GM19372 (cell line): Measurements from ENCODE around the gene KCNH4.
"Not testable (repeated sequence)": the region's sequence is repeated elsewhere in the genome, so short reads cannot be mapped to it uniquely, and the experiment has no call there.

Experiments used
- ATAC-seq: cut with Tn5 transposase; IDR thresholded peaks from one replicate; pipeline ENCODE4 v1.9.1; 2021; ENCODE audit warnings: mild to moderate bottlenecking, low read depth, moderate library complexity; ENCODE audit not compliant: unreplicated experiment

The KCNH4 gene

DNA sequence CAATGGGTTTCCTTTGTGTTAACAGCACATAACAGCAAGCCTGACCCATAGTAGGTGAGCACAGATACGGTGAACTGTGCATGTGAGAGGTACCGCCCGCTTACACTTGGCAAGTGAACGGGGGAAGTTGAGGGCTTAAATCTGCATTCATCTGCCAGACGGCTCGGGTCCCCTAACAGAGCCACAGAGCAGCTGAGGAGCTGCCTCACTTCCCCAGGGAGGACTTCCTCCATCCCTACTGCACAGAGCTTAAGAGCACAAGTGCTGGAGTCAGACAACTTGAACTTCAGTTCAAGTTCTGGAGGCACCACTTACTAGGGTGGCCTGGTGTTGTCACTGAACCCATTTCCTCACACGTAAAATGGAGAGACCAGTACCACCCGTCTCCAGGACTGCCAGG is 39.6 kb downstream of the KCNH4 start:
- no peak for ATAC-seq

DNA sequence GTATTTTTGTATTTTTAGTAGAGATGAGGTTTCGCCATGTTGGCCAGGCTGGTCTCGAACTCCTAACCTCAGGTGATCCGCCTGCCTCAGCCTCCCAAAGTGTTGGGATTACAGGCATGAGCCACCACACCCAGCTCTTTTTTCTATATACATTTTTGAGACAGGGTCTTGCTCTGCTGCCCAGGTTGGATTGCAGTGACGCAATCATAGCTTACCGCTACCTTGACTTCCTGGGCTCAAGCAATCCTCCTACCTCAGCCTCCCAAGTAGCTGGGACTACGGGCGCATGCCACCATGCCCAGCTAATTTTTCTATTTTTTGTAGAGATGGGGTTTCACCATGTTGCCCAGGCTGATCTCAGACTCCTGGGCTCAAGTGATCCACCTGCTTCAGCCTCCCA is 40.3 kb downstream of the KCNH4 start:
- ATAC-seq: not testable (repeated sequence)

DNA sequence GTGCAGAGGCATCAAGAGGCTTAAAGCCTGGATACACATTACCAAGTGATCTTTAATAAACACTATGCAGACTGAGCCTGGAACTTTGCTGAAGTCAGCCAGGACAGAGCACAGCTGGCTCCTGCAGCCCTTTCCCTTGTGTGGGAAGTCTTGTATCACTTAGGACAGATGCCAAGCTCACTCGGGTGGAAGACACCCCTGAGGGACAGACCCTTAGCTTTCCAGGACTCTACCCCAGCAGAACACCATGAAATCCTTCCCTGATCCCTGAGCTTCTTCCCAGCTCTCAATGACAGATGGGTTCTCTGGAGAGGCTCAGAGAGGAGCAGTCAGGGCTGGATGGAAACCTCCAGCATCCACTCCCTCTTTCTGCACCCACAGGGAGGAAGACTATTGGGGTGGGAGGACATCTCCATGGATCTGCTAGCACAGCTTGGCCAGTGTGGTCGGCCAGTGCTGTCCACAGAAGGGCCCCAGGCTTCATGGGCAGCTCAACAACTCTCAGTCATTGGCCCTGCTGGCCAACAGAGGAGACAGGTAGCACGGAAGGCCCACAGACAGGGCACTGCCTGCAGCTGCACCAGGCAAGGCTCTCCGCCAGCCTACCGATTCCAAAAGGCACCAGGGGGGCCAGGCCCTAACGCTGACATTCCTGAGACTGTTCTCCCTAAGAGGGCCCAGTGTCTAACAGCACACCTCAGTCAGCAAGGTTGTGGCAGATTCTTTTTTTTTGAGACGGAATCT is 42.0 kb downstream of the KCNH4 start:
- ATAC-seq: no peak

DNA sequence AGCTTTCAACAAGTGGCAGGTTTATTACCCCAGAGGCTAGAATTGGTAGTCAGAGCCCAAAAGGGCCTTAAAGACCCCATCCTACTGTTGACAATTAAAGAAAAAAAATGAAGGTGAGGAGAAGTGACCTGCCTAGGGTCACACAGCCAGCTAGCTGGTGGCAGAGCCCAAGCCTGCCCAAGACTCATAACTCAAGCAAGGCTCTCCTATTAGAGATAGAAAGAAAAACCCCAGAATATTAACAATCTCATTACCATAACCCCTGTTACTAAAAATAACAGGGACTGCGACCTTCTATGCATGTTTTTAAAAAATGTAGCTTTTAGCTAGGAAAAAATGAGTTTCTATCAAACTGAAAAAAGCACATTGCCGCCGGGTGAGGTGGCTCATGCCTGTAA is 44.3 kb downstream of the KCNH4 start:
- ATAC-seq: no peak

DNA sequence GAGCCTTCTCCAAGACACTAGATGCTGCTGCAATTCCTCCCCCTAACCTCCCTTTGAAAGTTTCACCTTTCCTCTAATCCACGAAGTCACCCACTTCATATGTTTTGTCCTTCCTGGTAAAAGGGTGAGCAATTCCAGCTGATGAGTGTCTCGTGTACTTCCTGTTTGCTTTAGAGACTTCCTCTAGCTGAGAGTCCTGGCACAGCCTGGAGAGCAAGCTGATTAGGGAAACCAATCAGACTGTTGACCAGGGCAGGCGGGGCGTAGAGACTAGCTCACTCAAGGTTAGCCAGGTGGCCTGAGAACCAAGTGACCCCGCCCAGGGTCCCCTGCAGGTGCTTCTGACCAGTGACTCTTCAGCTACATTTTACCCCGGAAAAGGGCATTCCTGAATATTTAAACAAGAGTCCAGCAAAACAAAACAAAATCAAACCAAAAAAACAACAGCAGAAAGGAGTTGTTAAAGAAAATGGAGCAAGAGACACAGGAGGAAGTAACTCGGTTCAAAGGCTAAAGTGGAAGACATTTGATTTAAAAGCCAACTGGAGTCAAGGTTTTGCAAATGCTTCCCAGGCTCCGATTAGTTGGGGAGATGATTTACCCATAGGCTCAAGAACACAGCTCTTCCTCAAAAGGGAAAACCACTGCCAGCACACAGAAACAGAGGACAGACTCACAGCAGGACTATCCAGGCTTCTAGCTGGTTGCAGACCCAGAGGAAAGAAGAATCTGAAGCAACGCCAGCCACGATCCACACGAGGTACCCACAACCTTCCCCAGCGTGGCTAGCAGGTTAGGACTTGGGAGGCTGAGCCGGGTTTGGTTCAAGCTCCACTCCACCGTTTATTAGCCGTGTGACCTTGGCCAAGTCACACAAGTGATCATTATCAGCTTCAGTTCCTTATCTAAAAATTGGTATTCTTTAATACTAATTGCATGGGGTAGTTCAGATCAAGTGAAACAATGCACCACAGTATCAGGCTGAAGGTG is 45.0 kb downstream of the KCNH4 start:
- no peak for ATAC-seq

DNA sequence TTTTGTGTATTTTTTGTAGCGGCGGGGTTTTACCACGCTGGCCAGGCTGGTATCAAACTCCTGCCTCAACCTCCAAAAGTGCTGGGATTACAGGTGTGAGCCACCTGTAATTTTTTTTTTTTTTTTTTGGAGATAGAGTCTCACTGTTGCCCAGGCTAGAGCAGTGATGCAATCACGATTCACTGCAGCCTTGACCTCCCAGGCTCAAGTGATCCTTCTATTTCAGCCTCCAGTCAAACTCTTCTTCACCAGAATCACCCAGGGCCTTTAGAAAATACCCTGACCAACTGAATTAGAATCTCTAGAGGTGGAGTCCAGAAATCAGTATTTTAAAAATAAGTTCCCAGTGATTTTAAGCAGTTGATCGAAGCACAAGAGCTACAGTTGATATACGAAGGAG is 45.8 kb downstream of the KCNH4 start:
- ATAC-seq: no peak

DNA sequence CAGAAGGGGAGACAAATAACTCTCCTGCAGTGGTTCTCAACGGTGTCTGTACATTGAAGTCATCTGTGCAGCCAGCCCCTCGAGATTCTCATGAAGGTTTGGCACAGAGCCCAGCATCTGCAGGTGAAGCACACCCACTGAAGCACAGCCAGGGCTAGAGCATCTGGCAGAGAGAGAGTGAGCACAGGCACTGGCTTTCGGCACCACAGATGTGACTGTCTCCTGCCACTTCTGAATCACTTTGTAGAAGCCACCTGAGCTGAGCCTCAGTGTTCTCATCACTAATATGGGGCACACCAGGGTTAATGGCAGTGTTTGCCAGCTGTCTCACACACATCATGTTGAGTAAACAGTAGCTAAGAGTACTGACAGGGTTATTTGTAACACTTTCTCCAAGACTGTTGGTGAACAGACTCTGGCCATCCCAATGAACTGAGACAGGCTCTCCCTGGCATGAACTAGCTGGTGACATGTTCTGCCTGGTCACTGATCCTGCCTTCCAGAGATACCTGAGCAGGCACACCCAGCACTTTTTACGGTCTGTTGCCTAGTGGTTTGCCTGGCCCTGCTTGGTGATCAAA is 47.4 kb downstream of the KCNH4 start:
- ATAC-seq: no peak

DNA sequence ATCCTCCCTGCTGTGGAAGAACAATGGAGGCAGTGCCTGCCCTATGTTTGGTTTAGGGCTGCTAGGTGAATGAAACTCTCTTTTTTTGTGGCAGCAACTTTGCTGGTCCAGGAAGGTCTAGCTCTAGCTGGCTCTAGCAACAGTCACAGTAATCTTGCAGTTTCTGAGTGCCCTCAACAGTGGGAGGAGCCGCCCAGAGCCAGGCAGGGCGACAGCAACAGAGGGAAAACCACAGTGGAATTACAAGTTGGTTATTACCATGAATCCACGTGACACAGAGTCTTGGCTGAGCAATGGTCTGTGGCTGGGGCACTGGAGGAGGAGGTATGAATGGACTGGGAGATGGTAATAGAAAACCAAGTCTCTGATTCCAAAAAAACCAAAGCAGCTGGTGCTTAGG is 48.0 kb downstream of the KCNH4 start:
- ATAC-seq: no peak

DNA sequence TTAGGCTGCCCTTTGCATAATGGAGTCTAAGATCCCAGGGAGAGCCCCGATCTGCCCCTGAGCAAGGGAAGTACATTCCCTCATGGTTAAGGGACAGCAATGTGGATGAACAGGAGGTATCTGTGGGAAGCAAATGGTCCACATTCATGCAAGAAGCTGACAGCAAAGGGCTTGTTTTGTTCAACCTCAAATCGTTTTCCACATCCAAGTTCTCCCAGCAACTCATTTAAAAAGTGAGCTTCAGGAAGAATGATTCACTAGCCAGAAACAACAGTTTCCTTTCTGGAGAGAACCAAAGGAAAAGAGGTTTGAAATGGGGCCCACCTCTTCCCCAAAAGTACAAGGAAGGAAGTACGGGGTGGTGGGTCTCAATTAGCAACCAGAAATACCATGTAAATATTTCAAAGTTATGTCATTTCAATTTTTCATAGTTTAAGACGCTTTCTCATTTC is 48.9 kb downstream of the KCNH4 start:
- no peak for ATAC-seq

DNA sequence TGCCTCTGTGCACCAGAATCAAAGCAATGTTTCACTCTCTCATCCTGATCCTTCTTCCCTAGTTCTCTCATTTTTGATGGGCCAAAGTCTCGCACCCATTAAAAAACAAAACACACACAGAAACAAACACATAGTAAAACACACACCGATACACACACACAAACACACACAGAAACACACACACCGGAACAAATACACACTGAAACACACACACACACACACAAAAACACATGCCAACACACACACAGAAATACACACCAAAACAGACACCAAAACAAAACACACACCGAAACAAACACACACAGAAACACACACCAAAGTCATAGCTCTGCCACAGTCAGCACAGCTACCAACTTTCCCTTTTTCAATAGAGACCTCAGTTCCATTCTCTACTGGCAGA is 49.7 kb downstream of the KCNH4 start:
- no peak for ATAC-seq

DNA sequence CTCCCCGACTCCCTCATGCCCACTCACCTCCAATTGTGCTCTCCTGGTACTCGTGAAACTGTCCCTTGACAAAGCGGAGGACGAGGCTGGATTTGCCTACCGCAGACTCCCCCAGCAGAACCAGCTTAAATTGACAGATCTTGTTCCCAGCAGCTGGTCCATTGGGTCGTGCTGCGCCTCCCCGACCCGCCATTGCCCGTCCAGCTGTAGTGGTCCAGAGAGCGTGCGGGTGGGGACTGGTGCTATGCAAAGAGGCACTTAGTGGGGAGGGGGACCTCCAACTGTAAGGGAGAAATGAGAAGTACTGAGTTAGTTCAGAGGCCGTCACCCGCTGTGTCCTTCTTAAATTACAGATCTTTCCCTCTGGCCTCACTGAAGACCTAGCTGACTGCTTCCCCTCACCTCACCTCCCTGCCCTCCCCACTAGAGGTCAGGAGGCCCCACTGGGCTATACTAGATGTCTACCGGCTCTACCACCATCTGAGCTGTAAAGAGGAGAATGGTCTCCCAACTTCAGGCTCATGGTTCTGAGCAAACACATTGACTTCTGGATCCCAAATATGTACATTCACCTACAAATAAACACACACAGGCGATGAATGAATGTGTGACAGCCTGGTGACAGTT is 50.5 kb downstream of the KCNH4 start:
- ATAC-seq: no peak

DNA sequence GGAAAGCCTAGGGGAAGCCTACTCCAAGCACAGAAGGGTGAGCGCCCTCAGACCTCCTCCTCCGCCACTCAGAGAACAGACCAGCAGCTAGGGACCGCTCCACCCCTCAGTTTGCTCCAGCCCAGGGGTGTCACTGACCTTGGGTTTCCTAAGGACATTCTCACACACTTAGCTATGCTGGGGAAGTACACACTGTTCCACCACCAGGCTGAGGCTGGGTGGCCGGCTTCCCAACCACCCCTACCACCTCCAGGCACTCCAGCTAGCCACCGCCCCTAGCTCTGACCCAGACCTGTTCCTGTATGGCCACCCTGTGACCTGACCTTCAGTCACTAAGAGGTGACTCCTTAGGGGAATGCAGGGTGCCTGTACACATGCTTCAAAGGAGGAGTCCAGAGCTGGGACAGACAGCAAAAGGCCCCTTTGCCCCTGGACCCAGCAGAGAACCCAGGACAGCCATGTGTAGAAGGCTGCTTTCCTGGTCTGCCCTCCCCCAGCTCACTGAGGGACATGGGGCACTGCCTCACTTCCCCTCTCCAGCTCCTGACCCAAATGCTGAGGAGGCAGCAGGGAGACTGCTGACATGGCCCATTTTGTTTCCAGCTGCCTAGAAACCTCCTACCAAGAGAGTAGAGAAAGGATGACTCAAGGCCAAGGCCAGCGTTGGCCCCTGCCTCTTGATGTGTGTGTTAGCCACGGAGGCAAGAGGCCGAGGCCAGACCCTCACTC is 51.7 kb downstream of the KCNH4 start:
- ATAC-seq: no peak

DNA sequence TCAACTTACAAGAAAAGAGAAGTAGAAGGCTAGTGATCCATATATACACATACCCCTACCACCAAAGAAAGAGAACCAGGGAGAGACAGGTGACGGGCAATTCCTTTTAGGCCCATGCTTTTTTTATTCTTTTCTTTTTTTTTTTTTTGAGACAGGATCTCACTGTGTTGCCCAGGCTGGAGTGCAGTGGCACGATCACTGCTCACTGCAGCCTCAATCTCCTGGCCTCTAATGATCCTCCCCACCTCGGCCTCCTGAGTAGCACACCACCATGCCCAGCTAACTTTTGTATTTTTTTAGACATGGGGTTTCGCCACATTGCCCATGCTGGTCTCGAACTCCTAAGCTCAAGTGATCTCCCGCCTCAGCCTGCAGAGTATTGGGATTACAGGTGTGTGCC is 53.5 kb downstream of the KCNH4 start:
- no peak for ATAC-seq

DNA sequence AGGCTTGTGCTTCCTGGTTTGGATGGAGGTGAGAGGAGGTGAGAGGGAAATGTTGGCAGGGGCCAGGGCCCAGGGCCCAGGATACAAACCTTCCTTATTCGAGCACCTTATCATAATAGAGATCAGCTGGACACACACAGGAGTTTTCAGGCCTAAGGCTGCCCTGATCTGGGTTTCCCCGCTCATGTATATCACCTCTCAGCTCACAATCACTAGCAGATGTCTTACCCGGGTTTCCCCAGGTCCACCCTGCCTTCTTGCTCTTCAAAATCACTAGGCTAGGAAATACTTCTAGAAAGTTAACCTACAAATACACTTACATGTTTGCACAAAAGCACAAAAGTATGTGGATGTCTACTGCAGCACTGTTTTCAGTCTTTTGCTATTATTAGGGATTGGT is 54.1 kb downstream of the KCNH4 start:
- no peak for ATAC-seq

DNA sequence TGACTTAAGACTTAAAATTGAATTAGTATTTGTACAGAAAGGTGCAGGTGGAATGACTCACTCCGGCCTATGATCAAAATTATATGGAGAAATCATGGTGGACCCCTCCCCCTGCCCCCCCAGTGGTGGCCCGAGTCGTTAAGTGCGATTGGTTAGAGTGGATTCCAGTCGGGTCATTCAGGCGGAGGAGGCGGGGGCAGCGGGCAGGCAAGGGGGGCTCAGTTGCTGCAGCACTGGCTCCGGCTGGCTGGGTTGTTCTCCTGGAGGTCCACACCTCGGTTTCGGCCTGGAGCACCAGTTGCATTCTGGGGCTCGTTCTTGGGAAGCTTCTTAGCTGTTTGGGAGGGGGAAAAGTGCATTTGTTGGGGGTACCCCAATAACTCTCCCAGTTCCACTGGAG is 55.4 kb downstream of the KCNH4 start:
- no peak for ATAC-seq

DNA sequence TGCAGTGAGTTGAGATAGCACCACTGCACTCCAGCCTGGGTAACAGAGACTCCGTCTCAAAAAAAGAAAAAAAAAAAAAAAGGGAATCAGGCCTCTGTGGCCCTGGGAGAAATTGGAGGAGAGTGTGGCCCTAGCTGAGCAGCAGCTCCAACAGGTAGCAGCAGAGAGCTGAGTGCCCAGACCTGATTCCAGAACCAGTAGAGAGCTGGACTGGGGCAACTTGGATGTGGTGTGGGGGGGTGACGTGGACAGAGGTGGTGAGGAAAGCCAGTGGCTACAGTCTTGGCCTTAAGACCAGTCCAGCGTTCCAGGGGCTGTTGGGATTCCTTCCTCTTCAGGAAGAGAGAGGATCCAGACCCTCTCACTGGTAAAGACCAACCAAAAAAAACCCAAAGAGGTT is 56.7 kb downstream of the KCNH4 start:
- ATAC-seq: no peak

DNA sequence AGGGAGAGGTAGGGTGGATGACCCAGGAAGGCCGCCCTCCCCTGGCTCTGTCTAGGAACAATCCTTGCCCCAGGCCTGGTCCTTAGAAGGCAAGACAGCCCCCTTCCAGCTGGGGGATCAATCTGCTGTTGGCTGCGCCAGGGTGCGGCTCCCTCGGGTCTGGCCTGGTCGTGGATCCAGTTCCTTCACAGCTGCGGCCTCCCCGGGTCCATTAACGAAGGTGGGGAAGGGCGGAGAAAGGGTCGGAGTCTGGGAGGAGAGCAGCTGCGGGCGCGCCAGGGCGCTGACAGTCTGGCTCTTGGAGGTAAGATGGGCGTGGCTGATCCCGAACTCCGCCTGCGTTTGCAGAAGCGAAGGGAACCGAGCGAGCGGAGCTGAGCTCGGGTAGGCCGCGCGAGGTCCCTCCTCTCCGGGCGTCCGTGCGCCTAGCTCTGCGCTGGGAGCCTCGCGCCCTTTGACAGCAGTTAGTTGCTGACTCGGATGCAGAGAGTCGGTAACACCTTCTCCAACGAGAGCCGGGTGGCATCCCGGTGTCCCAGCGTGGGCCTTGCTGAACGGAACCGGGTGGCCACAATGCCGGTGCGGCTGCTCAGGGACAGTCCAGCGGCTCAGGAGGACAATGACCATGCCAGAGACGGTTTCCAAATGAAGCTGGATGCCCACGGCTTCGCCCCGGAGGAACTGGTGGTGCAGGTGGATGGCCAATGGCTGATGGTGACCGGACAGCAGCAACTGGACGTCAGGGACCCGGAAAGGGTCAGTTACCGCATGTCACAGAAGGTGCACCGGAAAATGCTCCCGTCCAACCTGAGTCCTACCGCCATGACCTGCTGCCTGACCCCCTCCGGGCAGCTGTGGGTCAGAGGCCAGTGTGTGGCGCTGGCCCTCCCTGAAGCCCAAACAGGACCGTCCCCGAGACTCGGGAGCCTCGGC is 58.3 kb downstream of the KCNH4 start, which contains the start of gene HSPB9:
Gene HSPB9, plus strand, starts transcription at position 434 of the 933 bp plus-strand sequence. Its CDS starts 47 bp downstream, at position 481.
- ATAC-seq: no peak

DNA sequence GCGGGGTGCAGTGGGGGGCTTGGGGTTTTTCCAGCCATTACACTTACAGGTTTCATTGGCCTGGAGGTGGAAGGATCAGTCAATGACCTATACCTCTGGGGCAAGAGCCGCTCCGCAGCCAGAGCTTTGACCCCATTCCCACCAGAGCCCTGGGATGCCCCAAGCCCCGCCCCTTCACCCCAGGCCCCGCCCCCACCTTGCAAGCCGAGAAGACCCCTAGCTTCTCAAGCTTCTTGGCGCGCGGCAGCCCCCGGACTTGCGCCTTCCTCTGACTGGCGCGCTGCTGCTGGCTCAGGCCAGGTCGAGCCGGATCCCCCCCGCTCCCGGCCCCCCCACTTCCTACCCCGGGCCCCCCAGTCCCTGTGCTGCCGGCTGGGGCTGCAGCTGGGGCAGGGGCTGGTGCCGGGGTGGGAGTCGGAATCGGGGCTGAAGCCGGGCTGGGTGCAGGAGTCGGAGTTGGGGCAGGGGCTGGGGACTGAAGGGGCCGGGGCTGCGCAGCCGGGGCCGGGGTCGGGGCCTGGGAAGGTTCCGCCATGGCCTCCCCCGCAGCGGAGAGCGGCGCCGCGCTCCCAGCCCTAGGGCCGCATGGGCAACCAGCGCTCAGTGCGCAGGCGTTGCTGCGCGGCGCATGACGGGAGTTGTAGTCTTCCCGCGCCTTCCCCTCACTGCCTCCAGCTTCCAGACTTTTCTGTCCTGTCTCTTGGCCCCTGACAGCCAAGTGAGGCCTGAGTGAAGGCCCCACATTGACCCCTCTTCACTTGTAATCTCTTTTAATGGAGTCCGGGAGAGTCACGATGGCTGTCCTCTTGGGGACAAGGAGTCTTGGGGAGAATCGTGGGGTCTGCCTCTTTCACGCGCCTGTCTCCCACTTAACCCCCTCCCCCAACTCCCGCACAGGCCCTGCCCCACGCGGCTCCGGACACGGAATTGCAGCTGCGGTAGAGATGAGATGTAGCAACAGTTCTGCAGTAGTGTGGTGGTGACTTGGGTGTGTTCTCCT is 59.9 kb downstream of the KCNH4 start, which contains the start of gene KAT2A:
Gene KAT2A, minus strand, starts transcription at position 598 of the 1,000 bp plus-strand sequence. Its CDS starts 63 bp downstream, at position 535.
- no peak for ATAC-seq
